T follicular helper cell (primary cell): Measurements from ENCODE around the gene RCBTB2.
"Not testable (repeated sequence)": the region's sequence is repeated elsewhere in the genome, so short reads cannot be mapped to it uniquely, and the experiment has no call there.

Experiments
- DNase-seq: peaks from one replicate; pipeline ENCODE4 v3.0.0-alpha.2; 2020; ENCODE audit warnings: low read depth

RCBTB2 gene

GRCh38 chr13:48494874-48495273, 38.0 kb downstream of the RCBTB2 start:
- DNase-seq, result no peak

DNA sequence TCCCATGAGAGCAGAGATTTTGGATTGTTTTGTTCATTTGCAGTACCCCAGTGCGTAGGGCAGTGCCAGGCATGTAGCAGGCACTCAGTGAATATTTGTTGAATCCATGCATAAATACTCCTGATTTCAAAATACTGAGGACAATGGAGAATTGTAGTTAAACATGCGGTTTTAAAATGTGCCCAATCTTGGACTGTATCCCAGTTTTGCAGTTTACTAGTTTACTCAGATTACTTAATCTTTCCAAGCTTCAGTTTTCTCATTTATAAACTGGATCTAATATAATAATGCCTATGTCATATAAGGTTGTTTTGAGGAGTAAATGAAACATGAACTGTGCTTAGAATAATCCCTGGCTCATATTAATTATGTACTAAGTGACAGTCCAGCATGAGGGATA, 39.0 kb downstream of the RCBTB2 start:
- DNase-seq, result no peak

DNA sequence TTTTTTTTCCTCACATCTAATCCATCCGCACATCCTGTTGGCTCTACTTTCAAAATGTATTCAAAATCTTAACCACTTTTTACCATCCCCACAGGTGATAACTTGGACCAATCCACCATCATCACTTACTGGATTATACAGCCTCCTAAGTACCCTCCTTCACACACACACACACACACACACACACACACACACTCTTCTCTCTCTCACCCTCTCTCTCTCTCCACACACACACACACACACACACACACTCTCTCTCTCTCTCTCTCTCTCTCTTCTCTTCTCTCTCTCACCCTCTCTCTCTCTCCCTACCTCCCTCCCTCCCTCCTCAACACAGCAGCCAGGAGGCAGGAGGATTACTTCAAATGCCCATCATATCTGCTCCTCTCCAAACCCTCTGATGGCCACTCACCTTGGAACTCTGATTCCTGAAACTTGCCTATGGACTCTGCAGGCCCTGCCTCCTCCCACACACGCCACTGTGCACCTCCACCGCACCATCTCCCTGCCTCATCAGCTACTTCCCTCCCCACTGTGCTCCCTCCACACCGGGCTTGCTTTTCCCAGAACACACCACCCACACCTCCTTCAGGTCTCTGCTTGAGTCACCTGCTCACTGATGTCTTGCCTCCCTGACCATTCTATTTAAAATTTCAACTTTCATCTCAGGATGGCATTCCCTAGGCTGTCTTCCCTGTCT, 39.7 kb downstream of the RCBTB2 start:
- DNase-seq, result no peak

- peak; percentile 46 for DNase-seq
Measured at GRCh38 chr13:48492470-48493065, 40.3 kb downstream of the RCBTB2 start.

- no peak for DNase-seq
Measured at GRCh38 chr13:48492096-48492440, 40.8 kb downstream of the RCBTB2 start.

DNA sequence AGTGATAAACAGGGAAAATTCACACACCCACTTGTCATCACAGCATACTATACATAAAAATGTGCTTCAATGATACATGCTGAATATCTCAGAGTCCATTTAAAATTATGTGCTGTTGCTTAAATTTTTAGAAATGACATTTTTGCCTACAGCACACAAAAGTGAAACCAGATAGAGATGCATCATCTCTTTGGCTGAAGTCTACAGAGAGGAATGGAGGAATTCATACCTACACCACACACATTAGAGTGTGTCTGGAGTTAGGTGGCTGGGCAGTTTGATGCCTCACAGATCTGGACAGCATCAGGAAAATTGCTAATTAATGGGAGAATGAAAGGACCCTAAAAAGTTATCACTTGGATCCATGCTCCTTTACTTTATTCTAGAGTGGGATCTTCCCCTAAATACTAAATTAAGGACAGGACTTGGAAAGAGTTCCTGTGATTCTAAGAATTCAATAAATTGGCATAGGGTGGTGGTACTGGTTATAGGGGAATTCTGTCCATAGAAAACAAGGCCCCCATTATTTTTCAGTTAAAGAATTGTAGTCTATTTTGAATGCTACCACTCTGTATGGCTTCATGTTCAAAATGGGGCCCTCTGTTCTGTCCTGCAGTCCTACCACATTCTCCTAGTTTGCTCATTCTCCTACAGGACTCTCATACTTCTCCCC, 41.3 kb downstream of the RCBTB2 start:
- DNase-seq, result no peak

- no peak for DNase-seq
Measured at GRCh38 chr13:48490241-48490640, 42.6 kb downstream of the RCBTB2 start.

GRCh38 chr13:48489666-48490065, 43.2 kb downstream of the RCBTB2 start:
- DNase-seq, result no peak

GRCh38 chr13:48488995-48489394, 43.9 kb downstream of the RCBTB2 start:
- no peak for DNase-seq

- no peak for DNase-seq
Measured at GRCh38 chr13:48487968-48488367, 44.9 kb downstream of the RCBTB2 start.

DNA sequence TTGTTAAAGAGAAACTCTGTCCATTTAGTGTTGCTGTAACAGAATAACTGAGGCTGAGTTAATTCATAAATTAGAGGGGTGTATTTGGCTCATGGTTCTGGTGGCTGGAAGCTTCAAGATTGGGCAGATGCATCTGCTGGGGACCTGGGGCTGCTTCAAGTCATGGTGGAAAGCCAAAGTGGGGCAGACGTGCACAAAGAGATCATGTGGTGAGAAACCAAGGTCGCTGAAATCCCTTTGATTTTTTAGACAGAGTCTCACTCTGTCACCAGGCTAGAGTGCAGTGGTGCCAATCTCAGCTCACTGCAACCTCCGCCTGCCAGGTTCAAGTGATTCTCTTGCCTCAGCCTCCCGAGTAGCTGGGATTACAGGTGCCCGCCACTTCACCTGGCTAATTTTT, 46.0 kb downstream of the RCBTB2 start:
- no peak for DNase-seq

GRCh38 chr13:48486362-48486761, 46.5 kb downstream of the RCBTB2 start:
- DNase-seq, result no peak

DNA sequence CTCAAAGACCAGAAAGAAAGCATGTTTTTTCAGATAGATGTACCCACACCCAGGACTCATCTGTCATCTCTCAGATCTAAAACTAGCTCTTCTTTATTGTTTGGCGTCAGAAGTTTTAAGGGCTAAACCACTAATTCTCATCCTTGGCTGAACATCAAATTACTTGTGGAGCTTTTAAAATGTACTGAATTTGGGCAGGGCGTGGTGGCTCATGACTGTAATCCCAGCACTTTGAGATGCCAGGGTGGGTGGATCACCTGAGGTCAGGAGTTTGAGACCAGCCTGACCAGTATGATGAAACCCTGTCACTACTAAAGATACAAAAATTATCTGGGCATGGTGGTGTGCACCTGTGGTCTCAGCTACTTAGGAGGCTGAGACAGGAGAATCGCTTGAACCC, 47.4 kb downstream of the RCBTB2 start:
- DNase-seq, result no peak

DNA sequence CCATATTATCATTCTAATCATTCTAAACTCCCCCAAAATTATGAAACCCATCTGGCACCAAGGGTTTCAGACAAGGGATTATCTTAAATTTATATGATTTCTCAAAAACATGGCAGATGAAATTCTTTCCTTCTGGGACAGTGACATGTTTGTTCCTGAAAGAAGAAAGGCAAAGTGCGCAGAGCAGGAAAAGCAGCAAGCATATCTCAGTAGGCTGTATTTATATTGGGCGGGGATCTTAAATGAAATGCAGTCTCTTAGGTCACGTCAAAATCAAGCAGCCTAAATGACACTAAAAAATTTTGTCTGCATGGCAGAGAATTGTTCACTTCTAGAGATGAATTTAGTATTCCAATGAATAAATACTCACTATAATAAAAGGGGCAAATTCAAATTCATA, 49.3 kb downstream of the RCBTB2 start:
- DNase-seq, result no peak

DNA sequence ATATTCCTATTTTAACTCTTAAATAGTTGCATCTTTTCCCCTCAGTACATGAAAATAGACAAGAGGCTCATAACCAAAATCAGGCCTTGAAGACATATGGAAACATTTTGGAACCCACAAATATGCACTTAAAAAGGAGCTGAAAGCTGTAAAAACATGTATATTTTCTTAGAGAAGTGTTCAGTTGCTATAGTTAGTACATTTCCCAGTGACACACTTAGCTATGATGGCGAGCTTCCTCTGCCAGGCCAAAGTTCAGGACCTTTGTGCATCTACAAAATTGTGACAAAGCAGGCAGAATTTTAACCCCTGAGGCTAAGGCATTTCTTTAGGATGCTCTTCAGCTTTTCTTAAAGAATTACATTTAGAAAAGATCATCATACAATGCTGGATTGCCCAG, 54.5 kb downstream of the RCBTB2 start:
- DNase-seq, result no peak

DNA sequence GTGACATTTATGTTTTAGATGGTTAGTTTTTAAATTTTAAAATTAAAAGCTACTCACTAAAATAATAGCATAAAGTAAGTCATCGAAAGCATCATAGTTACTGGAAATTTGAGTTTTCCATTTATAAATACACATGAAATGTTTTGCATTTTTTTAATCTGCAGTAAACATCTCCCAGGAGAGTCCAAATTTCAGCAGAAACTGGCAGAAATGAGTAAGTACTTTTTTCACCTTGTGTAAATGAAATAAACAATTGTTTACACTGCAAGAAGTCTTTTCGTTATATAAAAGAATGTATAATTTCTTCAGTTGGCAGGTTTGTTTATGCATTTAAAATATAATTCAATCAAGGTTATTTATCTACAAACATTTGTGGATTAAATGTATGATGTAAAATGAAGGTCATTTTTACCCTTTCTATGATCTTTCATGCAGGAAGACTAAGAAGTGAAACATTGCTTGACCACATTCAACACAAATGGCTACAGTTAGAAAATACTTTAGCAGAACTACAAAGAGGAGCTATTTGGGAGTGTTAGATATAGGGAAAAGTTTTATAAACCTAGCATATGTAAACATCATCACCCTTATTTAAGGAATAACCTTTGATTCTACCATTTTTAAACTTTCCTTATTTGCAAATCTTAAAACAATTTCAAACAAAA, 55.6 kb downstream of the RCBTB2 start:
- no peak for DNase-seq

- DNase-seq, result no peak
Measured at GRCh38 chr13:48476686-48477085, 56.2 kb downstream of the RCBTB2 start.

GRCh38 chr13:48476215-48476614, 56.7 kb downstream of the RCBTB2 start:
- no peak for DNase-seq

GRCh38 chr13:48475230-48475629, 57.6 kb downstream of the RCBTB2 start:
- no peak for DNase-seq

- DNase-seq, result no peak
Measured at GRCh38 chr13:48457578-48458242, 75.2 kb downstream of the RCBTB2 start.

- DNase-seq, result no peak
Measured at GRCh38 chr13:48456546-48456945, 76.3 kb downstream of the RCBTB2 start.

- not testable (repeated sequence) for DNase-seq
Measured at GRCh38 chr13:48451196-48451595, 81.7 kb downstream of the RCBTB2 start.
